MCF 10A (cell line): ENCODE data around the gene CBR1. TPM values are rescaled to one million over a fixed set of nuclear protein-coding genes. Genes with fewer than 3 reads are reported as not detected.

Experiments used
- BruUV-seq: library from RNA; stranded (reverse); fragments of 400-500 nt; replicated peaks from 2 replicates; lab custom pipeline; 2021; lab: Mats Ljungman, UMichigan
- CTCF ChIA-PET: fragments of 300-600 bp; sonication (Branson Sonifier 250); formaldehyde crosslinking; extraction: SDS; loops from one replicate; lab custom pipeline; 2021; ENCODE audit warnings: antibody characterized with exemption, inconsistent platforms; lab: Yijun Ruan, JAX
- POLR2A ChIA-PET: fragments of 300-600, 350-650 bp; sonication (Branson Sonifier 250); formaldehyde crosslinking; extraction: SDS; loops from one replicate; lab custom pipeline; 2020; ENCODE audit warnings: antibody characterized with exemption, inconsistent platforms; lab: Yijun Ruan, JAX
- DNase-seq: peaks from one replicate; pipeline ENCODE4 v3.0.0-alpha.2; 2018; ENCODE audit not compliant: unreplicated experiment
- H3K27ac Mint-ChIP-seq: one replicate; pipeline ENCODE4 v1.8.0; 2022; ENCODE audit warnings: mild to moderate bottlenecking, low read depth, mixed read lengths; ENCODE audit not compliant: unreplicated experiment
- H3K27me3 Mint-ChIP-seq: one replicate; pipeline ENCODE4 v1.8.0; 2022; ENCODE audit warnings: mixed read lengths; ENCODE audit not compliant: insufficient read depth, unreplicated experiment
- H3K36me3 Mint-ChIP-seq: one replicate; pipeline ENCODE4 v1.8.0; 2022; ENCODE audit warnings: mild to moderate bottlenecking, moderate library complexity, mixed read lengths; ENCODE audit not compliant: insufficient read depth, unreplicated experiment
- H3K4me1 Mint-ChIP-seq: one replicate; pipeline ENCODE4 v1.8.0; 2022; ENCODE audit warnings: mixed read lengths; ENCODE audit not compliant: insufficient read depth, unreplicated experiment
- H3K4me3 Mint-ChIP-seq: one replicate; pipeline ENCODE4 v1.8.0; 2022; ENCODE audit warnings: mild to moderate bottlenecking, moderate library complexity, mixed read lengths; ENCODE audit not compliant: unreplicated experiment
- H3K9me3 Mint-ChIP-seq: one replicate; pipeline ENCODE4 v1.8.0; 2022; ENCODE audit warnings: mixed read lengths; ENCODE audit not compliant: unreplicated experiment
- intact Hi-C: fragments of 100-400 bp; cut with micrococcal nuclease; formaldehyde crosslinking; loops from 2 replicates; pipeline ENCODE4 v1.14.1; 2022
- total RNA-seq: library from RNA; stranded (reverse); gene quantifications from 2 replicates; pipeline ENCODE4 v1.2.3, GENCODE V29; 2022
- TF ChIP-seq, protein P1 (sequence below): fragments of 200-600 bp; IDR thresholded peaks from one replicate; pipeline ENCODE4 v1.8.0; 2022; ENCODE audit warnings: antibody characterized with exemption, mild to moderate bottlenecking; ENCODE audit not compliant: unreplicated experiment

Gene CBR1
- total RNA-seq, 1 experiment from 2014 or later = 35.8 TPM

DNA sequence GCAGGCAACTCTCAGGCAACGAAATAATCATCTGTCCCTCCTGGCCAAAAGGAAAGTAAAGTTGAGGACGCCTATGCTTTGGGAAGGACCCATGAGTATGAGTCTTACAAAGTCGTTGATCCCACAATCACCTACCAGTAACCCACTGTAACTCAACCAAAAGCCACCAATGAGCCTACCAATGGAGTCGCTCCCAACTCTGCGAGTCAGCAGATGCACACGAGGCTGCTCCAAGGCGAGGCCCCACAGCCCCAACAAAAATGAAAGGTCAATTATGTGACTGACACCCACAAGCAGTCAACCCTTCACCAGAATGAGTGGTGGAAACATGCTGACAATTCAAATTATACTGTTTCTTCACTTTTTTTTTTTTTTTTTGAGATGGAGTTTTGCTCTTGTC lies 21.5 kb upstream of the CBR1 start:
- BruUV-seq = no TSS peak
- TF ChIP-seq, protein P1, sequence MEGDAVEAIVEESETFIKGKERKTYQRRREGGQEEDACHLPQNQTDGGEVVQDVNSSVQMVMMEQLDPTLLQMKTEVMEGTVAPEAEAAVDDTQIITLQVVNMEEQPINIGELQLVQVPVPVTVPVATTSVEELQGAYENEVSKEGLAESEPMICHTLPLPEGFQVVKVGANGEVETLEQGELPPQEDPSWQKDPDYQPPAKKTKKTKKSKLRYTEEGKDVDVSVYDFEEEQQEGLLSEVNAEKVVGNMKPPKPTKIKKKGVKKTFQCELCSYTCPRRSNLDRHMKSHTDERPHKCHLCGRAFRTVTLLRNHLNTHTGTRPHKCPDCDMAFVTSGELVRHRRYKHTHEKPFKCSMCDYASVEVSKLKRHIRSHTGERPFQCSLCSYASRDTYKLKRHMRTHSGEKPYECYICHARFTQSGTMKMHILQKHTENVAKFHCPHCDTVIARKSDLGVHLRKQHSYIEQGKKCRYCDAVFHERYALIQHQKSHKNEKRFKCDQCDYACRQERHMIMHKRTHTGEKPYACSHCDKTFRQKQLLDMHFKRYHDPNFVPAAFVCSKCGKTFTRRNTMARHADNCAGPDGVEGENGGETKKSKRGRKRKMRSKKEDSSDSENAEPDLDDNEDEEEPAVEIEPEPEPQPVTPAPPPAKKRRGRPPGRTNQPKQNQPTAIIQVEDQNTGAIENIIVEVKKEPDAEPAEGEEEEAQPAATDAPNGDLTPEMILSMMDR = no peak
- H3K36me3 Mint-ChIP-seq = peaks cover 80% of the 10 kb centered on the region
- H3K27ac Mint-ChIP-seq = no peak overlapping the region
- H3K4me3 Mint-ChIP-seq = no peak overlapping the region
- no peaks in the 10 kb centered on the region for H3K9me3 Mint-ChIP-seq
- POLR2A ChIA-PET = no interaction called here
- intact Hi-C loops = no loop called here
- H3K27me3 Mint-ChIP-seq = no peaks in the 10 kb centered on the region
- CTCF ChIA-PET = interaction anchor here (1.2 kb wide), 1 partner anchor 65 kb away, joined by 3 read pairs; no protein-coding TSS in a partner anchor
- no peaks in the 10 kb centered on the region for H3K4me1 Mint-ChIP-seq
- no peak for DNase-seq

DNA sequence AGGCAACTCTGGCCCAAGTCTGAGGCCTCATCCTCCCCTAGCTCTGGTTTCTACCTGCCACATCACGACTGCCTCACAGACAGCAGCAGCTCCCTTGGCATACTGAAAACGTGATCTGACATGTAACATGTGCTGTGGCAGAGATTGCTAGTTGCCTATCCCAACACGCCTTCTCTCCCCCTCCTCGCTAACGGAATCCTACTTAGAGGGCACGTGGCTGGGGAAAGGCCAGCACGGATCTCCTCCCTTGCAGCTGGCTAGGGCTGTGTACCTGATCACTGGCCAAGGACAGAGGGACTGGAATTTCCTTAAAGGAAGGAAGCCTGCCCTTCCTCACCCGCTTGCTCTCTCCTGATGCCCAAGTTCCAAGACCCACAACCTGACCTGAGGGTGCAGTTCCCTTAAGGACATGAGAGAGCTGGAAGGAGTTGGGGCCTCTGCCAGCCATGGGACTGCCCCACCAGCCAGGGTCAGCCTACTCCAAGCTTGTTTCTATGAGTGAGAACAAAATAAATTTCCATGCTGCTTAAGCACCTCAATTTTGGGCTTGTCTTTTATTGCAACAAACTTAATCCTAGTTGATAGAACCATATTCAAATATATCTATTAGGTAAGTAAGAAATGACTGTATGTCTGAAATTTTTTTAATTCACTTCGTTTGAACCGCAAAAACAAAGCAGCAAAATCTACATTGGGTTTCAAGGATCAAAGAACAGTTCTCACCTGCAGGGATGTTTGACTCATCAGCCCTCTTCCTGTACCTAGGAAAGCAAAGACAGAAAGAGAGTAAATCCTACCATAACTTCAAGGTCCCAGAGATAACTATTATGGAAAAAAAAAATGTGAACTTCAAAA lies 16.7 kb upstream of the CBR1 start:
- no peak for DNase-seq
- TF ChIP-seq, protein P1 = no peak
- Mint-ChIP-seq H3K27me3 (no peaks in the 10 kb centered on the region), H3K9me3 (no peaks in the 10 kb centered on the region), H3K4me1 (peaks cover 5% of the 10 kb centered on the region), H3K4me3 (no peak overlapping the region), H3K36me3 (peaks cover 82% of the 10 kb centered on the region), H3K27ac (no peak overlapping the region)
- intact Hi-C loops = no loop called here
- BruUV-seq = no TSS peak
- ChIA-PET POLR2A (no interaction called here), CTCF (interaction anchor here (0.8 kb wide), 2 partner anchors 25 to 59 kb away, joined by 3 read pairs; no protein-coding TSS in a partner anchor)

GRCh38 chr21:36053715-36054062 lies 16.1 kb upstream of the CBR1 start:
- POLR2A ChIA-PET = no interaction called here
- H3K36me3 Mint-ChIP-seq = peaks cover 76% of the 10 kb centered on the region

DNA sequence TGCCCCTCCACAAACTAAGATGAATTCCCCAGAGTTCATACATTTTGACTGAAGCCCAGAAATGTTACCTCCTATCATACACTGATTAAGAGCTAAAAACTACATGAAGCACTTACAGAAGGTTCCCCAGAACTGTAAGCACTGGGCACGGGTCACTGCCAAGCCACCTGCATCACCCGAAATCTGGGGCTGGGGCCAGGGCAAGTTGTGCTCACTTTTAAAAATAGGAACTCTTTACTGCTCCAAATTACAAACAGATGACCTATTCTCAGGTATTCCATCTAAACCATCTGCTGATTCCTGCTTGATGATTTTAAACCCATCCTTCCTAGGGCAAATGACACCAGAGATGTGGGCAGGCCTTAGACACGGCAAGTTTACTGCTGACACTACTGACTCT lies 14.3 kb upstream of the CBR1 start:
- CTCF ChIA-PET = interaction anchor here (0.6 kb wide), 1 partner anchor 62 kb away, joined by 5 read pairs; no protein-coding TSS in a partner anchor
- POLR2A ChIA-PET = interaction anchor here (1.3 kb wide), 1 partner anchor 14 kb away, joined by 4 read pairs; the partner anchor contains the start of gene CBR1
- BruUV-seq = no TSS peak
- Mint-ChIP-seq H3K27ac (no peak overlapping the region), H3K27me3 (no peaks in the 10 kb centered on the region), H3K4me1 (peaks cover 6% of the 10 kb centered on the region), H3K4me3 (no peak overlapping the region), H3K36me3 (peaks cover 67% of the 10 kb centered on the region), H3K9me3 (no peaks in the 10 kb centered on the region)
- intact Hi-C loops = no loop called here
- DNase-seq = no peak
- TF ChIP-seq, protein P1 = no peak

More at GRCh38 chr21:36053715-36054062, 16.1 kb upstream of the CBR1 start:
- H3K27me3 Mint-ChIP-seq = no peaks in the 10 kb centered on the region
- TF ChIP-seq, protein P1 = no peak
- no peak overlapping the region for H3K27ac Mint-ChIP-seq
- CTCF ChIA-PET = interaction anchor here (0.8 to 1.0 kb wide), 4 partner anchors 26 to 60 kb away, joined by 3 to 5 read pairs (median 3); no protein-coding TSS in a partner anchor
- no peak for DNase-seq
- peaks cover 6% of the 10 kb centered on the region for H3K4me1 Mint-ChIP-seq
- no TSS peak for BruUV-seq
- intact Hi-C loops = no loop called here
- no peak overlapping the region for H3K4me3 Mint-ChIP-seq
- no peaks in the 10 kb centered on the region for H3K9me3 Mint-ChIP-seq
